SU-DHL-6 (cell line): Measurements from ENCODE around the gene EPB41L4A.

Source experiments
- CTCF ChIP-seq: fragments of 200-600 bp; sonication (generic); IDR thresholded peaks from one replicate; pipeline ENCODE4 v1.5.1; 2017; ENCODE audit warnings: antibody characterized with exemption, mild to moderate bottlenecking, low read length, moderate library complexity; ENCODE audit not compliant: insufficient read depth, poor library complexity, severe bottlenecking
- EZH2phosphoT487 ChIP-seq: fragments of 200-600 bp; sonication (generic), shearing (Covaris generic); conservative IDR thresholded peaks from 2 replicates; pipeline ENCODE4 v1.6.1; 2018; ENCODE audit warnings: mild to moderate bottlenecking, antibody characterized with exemption, low read length, moderate library complexity, mixed read lengths

DNA sequence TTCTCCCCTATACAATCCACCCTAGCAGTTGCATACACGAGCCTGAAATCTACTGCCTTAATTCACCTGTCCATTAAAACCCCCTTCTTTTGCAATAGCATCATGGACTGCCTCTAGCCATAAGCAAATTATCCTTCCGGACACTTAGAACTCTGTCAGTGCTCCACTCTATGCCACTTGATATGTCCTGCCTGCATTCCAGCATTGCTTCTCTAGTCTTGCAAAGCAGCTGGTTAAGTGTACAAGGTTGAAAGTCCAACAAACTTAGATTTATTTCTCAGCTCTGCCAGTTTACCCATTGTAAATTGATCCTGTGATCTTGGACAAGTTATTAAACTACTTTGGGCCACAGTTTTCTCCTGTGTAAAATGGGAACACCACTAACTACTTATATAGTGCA is 197.9 kb downstream of the EPB41L4A start:
- TF ChIP-seq CTCF (no peak), EZH2phosphoT487 (no peak)
